NCI-H128 (cell line): ENCODE data around the gene SNCAIP.

Experiments
- DNase-seq: peaks from one replicate; lab custom pipeline; 2025; ENCODE audit not compliant: unreplicated experiment; lab: John Stamatoyannopoulos, UW

The SNCAIP gene

DNA sequence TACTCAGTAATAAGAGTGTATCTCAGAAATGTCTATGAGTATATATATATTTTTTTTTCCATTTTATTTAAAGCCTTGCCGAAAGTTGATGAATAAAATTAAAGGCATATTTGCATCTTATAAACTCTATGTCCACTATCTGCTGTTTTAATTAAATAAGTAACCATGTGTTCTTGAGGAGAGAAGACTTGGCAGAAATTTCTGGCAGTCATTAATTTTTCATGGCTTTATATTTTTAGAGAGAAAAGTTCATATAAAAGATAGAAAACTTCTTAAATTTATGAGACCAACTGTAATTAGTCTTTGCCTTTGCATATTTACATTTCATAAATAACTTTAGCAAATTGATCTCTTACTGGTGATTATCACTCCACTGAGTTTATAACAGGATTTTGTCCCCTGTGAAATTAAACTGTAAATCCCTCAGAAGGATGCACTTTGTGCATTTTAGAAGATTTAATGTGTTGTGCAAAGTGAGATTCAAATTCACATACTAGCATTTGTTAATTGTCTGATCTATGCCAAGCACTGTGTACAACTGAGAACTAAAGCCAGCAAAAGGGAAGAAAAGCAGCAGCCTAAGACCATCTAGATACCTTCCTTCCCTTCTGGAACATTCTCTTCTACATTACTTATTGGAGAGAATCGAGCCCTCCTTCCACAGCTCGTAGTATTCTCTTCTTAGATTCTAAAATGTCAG, 108.7 kb downstream of the SNCAIP start:
- DNase-seq: no peak

DNA sequence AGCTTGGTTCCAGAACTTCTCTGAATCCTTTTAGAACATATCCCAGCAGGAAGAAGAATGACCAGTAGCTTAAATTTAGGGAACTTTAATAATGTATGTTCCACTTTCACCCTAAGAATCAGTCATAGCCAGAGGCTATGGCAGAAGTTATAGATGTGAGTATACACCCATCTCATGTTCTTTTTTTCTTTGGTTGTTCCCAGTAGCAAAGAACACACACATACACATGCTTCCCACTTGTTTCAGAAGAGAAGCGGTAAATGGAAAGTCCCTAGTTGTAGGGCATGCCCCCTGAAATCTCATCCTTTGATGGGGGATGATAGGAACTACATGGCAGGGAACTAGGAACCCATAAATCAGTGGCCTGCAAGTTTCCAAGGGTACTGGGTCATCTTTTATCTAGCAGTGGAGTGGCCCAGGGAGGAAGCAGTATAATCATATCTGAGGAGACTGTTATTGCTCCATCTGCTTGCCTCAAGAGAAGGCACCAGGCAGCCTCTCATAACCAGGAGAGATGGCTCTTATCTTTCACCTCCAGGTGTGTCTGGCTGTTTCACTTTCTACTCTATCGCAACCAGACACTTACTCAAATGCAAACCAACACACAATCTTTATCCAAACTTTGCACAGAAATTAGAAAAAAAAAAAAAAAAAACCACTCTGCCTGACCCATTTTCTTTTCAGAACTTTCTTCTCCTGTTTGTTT, 109.5 kb downstream of the SNCAIP start:
- no peak for DNase-seq

DNA sequence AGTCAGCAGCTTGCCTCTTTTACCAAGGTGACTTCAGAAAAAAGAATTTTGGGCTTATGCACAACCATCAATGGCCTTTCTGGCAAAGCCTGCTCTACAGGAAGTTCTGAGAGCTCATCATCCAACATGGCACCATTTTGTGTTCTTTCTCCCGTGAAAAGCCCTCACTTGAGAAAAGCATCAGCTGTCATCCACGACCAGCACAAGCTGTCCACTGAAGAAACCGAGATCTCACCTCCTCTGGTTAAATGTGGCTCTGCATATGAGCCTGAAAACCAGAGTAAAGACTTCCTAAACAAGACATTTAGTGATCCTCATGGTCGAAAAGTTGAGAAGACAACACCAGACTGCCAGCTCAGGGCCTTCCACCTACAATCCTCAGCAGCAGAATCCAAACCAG, 111.2 kb downstream of the SNCAIP start:
- no peak for DNase-seq

DNA sequence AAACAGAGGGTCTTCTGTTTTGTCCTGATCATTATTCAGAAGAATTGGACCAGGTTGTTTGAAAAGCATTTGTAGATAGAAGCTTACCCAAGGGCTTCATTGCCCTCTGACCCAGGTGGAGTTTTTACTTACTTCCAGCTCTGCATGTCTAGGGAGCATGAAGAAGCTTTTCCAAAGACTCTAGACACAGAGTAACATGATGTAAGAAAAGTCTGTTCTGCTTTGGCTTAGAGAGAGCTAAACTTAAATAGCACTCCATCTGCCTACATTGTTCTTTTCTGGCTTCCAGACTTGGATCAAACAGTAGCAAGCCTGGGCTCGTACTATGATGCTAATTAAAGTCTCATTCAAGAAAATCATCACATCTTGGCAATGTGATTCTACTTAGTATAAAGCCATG, 112.1 kb downstream of the SNCAIP start:
- DNase-seq: no peak

- DNase-seq: no peak
Observed at GRCh38 chr5:122426301-122426700, 114.3 kb downstream of the SNCAIP start.

GRCh38 chr5:122427621-122428020, 115.6 kb downstream of the SNCAIP start:
- no peak for DNase-seq

- DNase-seq: no peak
Observed at GRCh38 chr5:122429545-122430318, 117.7 kb downstream of the SNCAIP start.

DNA sequence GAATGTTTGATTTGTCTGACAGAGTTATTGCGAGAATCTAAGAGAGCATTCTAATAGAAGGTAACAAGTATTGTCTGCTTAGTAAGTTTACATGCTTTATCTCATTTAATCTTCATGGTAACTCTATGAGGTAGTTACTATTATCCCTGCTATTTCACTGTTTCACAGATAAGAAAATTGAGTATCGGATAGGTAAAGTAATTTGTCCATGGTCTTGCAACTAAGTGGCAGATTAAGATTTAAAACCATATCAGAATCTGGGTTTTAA, 118.2 kb downstream of the SNCAIP start:
- no peak for DNase-seq

- no peak for DNase-seq
Observed at GRCh38 chr5:122431298-122431697, 119.3 kb downstream of the SNCAIP start.

DNA sequence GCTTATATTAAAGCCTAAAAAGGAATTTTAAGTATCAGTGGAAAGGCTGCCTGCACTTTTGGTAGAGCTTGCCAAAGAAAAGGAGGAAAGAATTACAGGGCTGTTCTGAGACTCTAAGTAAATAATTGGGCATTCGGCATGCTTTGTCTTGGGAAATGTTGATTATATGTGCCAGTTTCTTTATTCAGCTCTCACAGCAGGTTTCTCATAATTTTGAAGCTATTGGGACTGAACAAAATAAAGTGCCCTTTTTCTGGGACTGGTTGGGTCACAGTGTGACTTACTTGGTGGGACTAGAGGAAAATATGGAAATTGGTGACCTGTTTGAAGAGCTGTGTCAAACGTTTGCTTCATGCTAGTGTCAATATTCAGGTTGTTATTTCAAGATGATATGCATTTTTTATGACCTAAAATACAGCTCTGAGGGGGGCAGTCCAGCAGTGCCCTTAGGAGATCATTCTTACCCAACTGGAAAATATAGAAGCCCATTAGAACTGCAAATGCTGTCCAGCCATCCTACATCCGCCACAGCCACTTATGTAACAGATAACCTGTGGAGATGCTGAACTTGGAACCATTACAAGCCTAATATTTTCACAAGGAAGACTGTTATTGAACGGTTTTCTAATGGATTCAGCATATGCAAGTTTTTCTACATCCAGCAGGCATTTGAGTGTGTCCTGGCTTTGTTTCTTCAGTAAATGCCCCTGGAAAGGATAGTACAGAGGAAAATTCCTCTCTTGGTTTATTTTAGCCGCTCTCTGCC, 122.4 kb downstream of the SNCAIP start:
- no peak for DNase-seq

DNA sequence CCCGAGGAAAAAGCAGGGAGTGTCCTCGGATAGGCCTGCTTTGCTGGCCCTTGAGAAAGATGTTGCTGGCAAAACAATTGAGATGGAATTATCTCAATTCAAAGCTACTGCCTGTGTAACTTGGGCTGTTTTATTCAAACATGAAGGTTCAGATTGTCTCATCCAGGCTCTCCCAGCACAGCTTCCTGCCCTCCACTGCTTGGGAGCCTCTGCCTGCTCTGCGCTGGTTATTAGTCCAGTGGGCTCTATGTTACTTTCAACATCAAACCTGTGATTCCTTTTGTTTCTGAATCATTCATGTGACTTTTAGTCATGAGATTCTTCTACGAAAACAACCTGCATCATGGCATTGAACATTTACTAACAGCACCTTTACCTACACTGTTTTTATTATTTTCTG, 123.2 kb downstream of the SNCAIP start:
- DNase-seq: no peak

DNA sequence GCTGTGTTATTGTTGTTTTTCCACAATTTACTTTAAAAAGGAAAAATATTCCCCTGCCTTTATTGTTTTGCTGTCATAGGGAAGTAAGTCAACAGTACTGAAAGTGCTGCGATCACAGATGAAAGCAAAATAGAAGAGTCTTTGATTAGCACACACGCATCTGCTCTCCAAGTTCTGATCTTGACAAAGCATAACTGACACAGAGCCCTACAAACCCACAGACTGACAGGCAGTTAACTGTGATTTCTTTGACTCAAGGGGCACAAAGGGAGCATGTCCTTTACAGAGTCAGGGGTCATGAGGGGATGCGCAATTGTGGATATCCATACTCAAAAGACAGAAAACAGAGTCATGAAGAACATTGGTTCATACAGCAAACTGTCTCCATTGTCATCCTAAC, 123.7 kb downstream of the SNCAIP start:
- DNase-seq: no peak

DNA sequence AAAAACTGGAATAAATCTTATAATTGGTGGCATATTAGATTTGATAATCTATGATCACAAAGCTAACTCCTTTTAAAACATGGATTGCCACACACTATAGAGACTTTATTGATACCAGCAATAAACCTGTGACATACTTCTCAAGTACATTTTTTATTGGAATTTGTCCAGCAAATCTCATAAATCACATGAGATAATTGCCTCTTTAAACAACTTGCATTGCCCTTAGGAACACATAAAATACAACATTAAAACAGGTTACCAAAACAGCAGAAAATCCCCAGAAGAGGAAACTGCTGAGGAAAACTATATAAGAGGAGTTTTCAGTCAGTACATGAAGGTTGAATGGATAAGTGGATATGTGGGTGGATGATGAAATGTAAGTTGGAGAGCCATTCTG, 124.6 kb downstream of the SNCAIP start:
- no peak for DNase-seq

- DNase-seq: no peak
Observed at GRCh38 chr5:122439645-122440044, 127.6 kb downstream of the SNCAIP start.

- DNase-seq: no peak
Observed at GRCh38 chr5:122442938-122443337, 130.9 kb downstream of the SNCAIP start.

DNA sequence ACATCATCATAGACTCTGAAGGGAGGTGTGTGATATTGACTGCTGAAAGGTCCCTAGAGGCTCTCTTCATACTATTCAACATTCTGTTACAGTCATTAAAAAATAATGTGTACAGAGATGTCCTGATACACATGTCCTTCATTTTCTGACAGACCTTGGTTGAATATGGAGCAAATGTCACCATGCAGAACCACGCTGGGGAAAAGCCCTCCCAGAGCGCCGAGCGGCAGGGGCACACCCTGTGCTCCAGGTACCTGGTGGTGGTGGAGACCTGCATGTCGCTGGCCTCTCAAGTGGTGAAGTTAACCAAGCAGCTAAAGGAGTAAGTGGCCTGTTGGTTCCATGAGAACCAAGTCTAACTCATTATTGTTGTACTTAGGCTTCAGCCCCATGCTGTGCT, 132.4 kb downstream of the SNCAIP start:
- no peak for DNase-seq

- no peak for DNase-seq
Observed at GRCh38 chr5:122445070-122445469, 133.0 kb downstream of the SNCAIP start.

- DNase-seq: no peak
Observed at GRCh38 chr5:122447072-122447471, 135.0 kb downstream of the SNCAIP start.

DNA sequence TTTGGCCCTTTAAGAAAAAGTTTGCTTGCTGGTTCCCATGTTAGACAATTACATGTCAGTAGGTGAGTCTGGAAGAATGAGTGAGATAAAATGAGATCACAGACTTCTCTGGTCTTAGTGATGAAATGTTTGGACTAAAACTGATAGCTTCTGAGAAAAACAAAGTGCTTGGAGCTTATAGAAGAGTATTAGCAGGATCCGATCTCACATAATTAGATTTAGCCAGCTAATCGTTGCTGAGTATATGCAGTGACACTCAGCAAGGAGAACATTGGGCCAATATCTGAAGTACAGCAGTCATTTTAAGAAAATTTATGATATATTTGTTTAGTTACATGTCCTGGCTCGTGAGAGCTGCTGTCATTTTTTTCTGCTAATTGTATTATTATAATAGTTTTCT, 135.8 kb downstream of the SNCAIP start:
- no peak for DNase-seq

DNA sequence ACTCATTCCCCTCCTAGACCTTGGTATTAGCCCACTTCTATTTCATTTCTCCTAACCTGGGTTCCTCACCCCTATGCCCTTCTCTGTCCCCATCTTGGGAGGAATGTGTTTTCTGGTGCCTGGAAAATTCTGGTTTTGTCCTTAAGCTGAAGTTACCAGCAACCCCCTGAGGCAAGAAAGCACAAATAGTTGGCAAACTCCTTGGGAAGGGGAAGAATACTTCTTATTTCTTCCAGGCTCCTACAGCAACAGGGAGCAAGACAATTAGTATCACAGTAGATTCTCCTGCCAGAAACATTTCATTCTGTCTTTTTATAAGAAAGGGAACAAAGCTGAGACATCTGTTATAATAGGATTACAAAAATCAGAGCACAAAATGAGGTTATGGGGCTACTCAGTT, 142.5 kb downstream of the SNCAIP start:
- no peak for DNase-seq

DNA sequence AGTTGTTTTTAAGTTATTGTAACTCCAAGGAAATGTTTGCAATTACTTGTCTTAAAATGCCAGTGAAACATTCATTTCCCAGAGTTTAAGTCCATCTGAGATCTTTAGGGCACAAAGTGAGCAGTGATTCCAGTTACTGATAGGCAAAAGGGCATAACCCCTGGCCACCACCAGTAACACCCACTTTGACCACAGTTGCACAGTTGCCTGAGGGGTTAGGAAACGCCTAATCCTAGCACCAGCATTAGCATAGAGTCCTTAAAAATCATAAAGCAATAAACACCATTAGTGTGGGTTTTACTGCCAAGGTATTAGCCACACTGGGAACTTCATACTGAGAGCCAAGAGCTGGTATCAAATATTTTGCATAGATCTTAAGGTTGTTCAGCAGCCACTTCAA, 143.9 kb downstream of the SNCAIP start:
- DNase-seq: no peak
